K562 (cell line): ENCODE results near the gene LY6G6D. TPM values are rescaled to one million over a fixed set of nuclear protein-coding genes. Genes with fewer than 3 reads are reported as not detected.

Experiments used
- BRD4 ChIP-seq: fragments of 200-600 bp; sonication (generic); IDR thresholded peaks from 2 replicates; pipeline ENCODE4 v1.6.1; 2017; ENCODE audit warnings: inconsistent platforms
- CEBPB ChIP-seq: fragments of 450-650 bp; IDR thresholded peaks from 2 replicates; pipeline ENCODE4 v1.6.1; 2016; ENCODE audit warnings: missing genetic modification characterization, missing compliant biosample characterization
- ESRRA ChIP-seq: fragments of 450-650 bp; IDR thresholded peaks from 2 replicates; pipeline ENCODE4 v1.6.1; 2014; ENCODE audit warnings: low read depth, mild to moderate bottlenecking, moderate library complexity, borderline replicate concordance
- FUS ChIP-seq: fragments of 200-400 bp; formaldehyde crosslinking; optimal IDR thresholded peaks from 2 replicates; pipeline ENCODE3; 2017; ENCODE audit warnings: low read depth, low read length
- HEY1 ChIP-seq: fragments of 250-450 bp; sonication (Bioruptor Pico); IDR thresholded peaks from 2 replicates; pipeline ENCODE4 v1.5.0; 2020; ENCODE audit warnings: mild to moderate bottlenecking, moderate library complexity, borderline replicate concordance
- KDM5B ChIP-seq: fragments of 200-600 bp; sonication (generic); IDR thresholded peaks from 2 replicates; pipeline ENCODE4 v1.6.1; 2012; ENCODE audit warnings: low read depth, mild to moderate bottlenecking, moderate library complexity, low read length, control low read depth, inconsistent platforms; ENCODE audit not compliant: insufficient replicate concordance
- MIER1 ChIP-seq: fragments of 450-650 bp; IDR thresholded peaks from 2 replicates; pipeline ENCODE4 v1.6.1; 2016; ENCODE audit warnings: antibody characterized with exemption, mild to moderate bottlenecking, low read depth
- POLR2A ChIP-seq: fragments of 450-650 bp; conservative IDR thresholded peaks from 2 replicates; pipeline ENCODE4 v1.6.1; 2016
- SRF ChIP-seq, 2 experiments: fragments of 250-450, 450-650 bp in 1 of 2; sonication (Bioruptor Pico) in 1 of 2; sonication (generic) in 1 of 2; formaldehyde crosslinking; IDR thresholded peaks; 2 replicates each; pipeline versions ENCODE4 v1.5.0 to v1.5.1; 2020 to 2022; ENCODE audit warnings: mild to moderate bottlenecking in 1 of 2, missing genetic modification reagents in 1 of 2
- ZNF175 ChIP-seq: fragments of 200-800 bp; sonication (Bioruptor generic); IDR thresholded peaks from 2 replicates; pipeline ENCODE4 v1.6.1; 2016; ENCODE audit warnings: low read depth, mild to moderate bottlenecking, missing genetic modification characterization, missing compliant biosample characterization
- polyA plus RNA-seq, 8 experiments: library from polyadenylated mRNA; depleted of rRNA in 4 of 8; stranded (reverse) in 5 of 8; unstranded in 3 of 8; fragments of >200 nt; fragmentation: Nextera tagmentation in 2 of 8; fragmentation: Illumina TruSeq in 1 of 8; extraction: Ambion mirVana in 2 of 8; extraction: Trizol in 1 of 8; gene quantifications; 2 replicates each; pipeline versions ENCODE4 v1.2.1 to v1.2.3, GENCODE V29; 2011 to 2014; ENCODE audit warnings: inconsistent platforms in 1 of 8, missing spikeins in 1 of 8
- total RNA-seq, 7 experiments: library from RNA; depleted of rRNA in 6 of 7; stranded (reverse); fragments of >200 nt in 6 of 7; fragmentation: Illumina TruSeq in 2 of 7; extraction: Trizol in 2 of 7; gene quantifications; 2 replicates each; pipeline versions ENCODE4 v1.2.1 to v1.2.3, GENCODE V29; 2011 to 2021; ENCODE audit warnings: low replicate concordance in 1 of 7
- TF ChIP-seq, protein P1 (sequence below): fragments of 250-450 bp; sonication (Bioruptor Pico); IDR thresholded peaks from 2 replicates; pipeline ENCODE4 v1.8.0; 2022; ENCODE audit warnings: moderate library complexity, mild to moderate bottlenecking, inconsistent platforms
- TF ChIP-seq, protein P2 (sequence below): fragments of 450-650 bp; formaldehyde crosslinking; IDR thresholded peaks from 2 replicates; pipeline ENCODE4 v1.4.0; 2020; ENCODE audit warnings: mild to moderate bottlenecking, mixed read lengths
- TF ChIP-seq, protein P3 (sequence below): fragments of 450-650 bp; IDR thresholded peaks from 2 replicates; pipeline ENCODE4 v1.6.1; 2016; ENCODE audit warnings: mild to moderate bottlenecking, moderate library complexity

The LY6G6D gene
- total and polyA plus RNA-seq, 9 of the 15 experiments (the other 6 are each of a cell fraction or from before 2014, with no cell fraction given): 0.30 to 0.38 TPM; not detected in 7

DNA sequence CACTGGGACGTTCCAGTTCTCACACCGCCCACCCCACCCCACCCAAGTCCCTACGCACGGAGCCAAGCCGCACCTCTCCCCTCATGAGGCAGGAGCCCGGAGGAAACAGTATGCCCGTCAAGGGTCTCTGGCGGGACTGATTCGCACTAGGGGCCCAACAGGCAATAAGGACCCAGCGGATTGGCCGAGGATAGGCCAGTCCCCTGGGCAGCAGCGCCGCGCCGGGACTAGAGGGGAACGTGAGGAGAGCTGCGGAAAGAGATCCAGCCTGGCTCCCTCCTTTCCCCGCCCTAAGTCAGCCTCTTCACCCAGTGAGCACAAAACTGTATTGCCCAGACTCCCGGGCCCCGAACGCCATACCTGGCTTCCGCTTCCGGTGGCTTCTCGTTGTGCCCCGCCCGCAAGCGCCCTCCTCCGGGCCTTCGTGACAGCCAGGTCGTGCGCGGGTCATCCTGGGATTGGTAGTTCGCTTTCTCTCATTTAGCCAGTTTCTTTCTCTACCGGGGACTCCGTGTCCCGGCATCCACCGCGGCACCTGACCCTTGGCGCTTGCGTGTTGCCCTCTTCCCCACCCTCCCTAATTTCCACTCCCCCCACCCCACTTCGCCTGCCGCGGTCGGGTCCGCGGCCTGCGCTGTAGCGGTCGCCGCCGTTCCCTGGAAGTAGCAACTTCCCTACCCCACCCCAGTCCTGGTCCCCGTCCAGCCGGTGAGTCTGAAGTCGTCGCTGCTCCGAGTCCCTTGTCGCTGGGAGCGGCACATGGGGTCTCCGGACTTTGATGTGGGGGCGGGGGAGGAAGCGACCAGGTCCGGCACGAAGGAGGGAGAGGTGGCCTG, 49.4 kb upstream of the LY6G6D start, which contains the start of gene CSNK2B (continued):
- TF ChIP-seq, protein P1, sequence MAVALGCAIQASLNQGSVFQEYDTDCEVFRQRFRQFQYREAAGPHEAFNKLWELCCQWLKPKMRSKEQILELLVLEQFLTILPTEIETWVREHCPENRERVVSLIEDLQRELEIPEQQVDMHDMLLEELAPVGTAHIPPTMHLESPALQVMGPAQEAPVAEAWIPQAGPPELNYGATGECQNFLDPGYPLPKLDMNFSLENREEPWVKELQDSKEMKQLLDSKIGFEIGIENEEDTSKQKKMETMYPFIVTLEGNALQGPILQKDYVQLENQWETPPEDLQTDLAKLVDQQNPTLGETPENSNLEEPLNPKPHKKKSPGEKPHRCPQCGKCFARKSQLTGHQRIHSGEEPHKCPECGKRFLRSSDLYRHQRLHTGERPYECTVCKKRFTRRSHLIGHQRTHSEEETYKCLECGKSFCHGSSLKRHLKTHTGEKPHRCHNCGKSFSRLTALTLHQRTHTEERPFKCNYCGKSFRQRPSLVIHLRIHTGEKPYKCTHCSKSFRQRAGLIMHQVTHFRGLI (CRISPR knock-in tag): no peak
- TF ChIP-seq, protein P2, sequence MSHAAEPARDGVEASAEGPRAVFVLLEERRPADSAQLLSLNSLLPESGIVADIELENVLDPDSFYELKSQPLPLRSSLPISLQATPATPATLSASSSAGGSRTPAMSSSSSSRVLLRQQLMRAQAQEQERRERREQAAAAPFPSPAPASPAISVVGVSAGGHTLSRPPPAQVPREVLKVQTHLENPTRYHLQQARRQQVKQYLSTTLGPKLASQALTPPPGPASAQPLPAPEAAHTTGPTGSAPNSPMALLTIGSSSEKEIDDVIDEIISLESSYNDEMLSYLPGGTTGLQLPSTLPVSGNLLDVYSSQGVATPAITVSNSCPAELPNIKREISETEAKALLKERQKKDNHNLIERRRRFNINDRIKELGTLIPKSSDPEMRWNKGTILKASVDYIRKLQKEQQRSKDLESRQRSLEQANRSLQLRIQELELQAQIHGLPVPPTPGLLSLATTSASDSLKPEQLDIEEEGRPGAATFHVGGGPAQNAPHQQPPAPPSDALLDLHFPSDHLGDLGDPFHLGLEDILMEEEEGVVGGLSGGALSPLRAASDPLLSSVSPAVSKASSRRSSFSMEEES (CRISPR knock-in tag): no peak
- TF ChIP-seq POLR2A (peak; percentile 99), SRF (CRISPR knock-in tag; IDR thresholded peaks at IDR 0.05) (peak; percentile 70 to 97), CEBPB (no peak), FUS (no peak), KDM5B (peak; percentile 92), ZNF175 (no peak), HEY1 (CRISPR knock-in tag) (peak; percentile 88; the same call in 1 of the 2 replicates), BRD4 (no peak; the same call in 1 of the 2 replicates), ESRRA (peak; percentile 87), MIER1 (no peak)
- TF ChIP-seq, protein P3, sequence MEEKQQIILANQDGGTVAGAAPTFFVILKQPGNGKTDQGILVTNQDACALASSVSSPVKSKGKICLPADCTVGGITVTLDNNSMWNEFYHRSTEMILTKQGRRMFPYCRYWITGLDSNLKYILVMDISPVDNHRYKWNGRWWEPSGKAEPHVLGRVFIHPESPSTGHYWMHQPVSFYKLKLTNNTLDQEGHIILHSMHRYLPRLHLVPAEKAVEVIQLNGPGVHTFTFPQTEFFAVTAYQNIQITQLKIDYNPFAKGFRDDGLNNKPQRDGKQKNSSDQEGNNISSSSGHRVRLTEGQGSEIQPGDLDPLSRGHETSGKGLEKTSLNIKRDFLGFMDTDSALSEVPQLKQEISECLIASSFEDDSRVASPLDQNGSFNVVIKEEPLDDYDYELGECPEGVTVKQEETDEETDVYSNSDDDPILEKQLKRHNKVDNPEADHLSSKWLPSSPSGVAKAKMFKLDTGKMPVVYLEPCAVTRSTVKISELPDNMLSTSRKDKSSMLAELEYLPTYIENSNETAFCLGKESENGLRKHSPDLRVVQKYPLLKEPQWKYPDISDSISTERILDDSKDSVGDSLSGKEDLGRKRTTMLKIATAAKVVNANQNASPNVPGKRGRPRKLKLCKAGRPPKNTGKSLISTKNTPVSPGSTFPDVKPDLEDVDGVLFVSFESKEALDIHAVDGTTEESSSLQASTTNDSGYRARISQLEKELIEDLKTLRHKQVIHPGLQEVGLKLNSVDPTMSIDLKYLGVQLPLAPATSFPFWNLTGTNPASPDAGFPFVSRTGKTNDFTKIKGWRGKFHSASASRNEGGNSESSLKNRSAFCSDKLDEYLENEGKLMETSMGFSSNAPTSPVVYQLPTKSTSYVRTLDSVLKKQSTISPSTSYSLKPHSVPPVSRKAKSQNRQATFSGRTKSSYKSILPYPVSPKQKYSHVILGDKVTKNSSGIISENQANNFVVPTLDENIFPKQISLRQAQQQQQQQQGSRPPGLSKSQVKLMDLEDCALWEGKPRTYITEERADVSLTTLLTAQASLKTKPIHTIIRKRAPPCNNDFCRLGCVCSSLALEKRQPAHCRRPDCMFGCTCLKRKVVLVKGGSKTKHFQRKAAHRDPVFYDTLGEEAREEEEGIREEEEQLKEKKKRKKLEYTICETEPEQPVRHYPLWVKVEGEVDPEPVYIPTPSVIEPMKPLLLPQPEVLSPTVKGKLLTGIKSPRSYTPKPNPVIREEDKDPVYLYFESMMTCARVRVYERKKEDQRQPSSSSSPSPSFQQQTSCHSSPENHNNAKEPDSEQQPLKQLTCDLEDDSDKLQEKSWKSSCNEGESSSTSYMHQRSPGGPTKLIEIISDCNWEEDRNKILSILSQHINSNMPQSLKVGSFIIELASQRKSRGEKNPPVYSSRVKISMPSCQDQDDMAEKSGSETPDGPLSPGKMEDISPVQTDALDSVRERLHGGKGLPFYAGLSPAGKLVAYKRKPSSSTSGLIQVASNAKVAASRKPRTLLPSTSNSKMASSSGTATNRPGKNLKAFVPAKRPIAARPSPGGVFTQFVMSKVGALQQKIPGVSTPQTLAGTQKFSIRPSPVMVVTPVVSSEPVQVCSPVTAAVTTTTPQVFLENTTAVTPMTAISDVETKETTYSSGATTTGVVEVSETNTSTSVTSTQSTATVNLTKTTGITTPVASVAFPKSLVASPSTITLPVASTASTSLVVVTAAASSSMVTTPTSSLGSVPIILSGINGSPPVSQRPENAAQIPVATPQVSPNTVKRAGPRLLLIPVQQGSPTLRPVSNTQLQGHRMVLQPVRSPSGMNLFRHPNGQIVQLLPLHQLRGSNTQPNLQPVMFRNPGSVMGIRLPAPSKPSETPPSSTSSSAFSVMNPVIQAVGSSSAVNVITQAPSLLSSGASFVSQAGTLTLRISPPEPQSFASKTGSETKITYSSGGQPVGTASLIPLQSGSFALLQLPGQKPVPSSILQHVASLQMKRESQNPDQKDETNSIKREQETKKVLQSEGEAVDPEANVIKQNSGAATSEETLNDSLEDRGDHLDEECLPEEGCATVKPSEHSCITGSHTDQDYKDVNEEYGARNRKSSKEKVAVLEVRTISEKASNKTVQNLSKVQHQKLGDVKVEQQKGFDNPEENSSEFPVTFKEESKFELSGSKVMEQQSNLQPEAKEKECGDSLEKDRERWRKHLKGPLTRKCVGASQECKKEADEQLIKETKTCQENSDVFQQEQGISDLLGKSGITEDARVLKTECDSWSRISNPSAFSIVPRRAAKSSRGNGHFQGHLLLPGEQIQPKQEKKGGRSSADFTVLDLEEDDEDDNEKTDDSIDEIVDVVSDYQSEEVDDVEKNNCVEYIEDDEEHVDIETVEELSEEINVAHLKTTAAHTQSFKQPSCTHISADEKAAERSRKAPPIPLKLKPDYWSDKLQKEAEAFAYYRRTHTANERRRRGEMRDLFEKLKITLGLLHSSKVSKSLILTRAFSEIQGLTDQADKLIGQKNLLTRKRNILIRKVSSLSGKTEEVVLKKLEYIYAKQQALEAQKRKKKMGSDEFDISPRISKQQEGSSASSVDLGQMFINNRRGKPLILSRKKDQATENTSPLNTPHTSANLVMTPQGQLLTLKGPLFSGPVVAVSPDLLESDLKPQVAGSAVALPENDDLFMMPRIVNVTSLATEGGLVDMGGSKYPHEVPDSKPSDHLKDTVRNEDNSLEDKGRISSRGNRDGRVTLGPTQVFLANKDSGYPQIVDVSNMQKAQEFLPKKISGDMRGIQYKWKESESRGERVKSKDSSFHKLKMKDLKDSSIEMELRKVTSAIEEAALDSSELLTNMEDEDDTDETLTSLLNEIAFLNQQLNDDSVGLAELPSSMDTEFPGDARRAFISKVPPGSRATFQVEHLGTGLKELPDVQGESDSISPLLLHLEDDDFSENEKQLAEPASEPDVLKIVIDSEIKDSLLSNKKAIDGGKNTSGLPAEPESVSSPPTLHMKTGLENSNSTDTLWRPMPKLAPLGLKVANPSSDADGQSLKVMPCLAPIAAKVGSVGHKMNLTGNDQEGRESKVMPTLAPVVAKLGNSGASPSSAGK: no peak
